ENCODE results near the gene FOSB. TPM values are rescaled to one million over a fixed set of nuclear protein-coding genes. Genes with fewer than 3 reads are reported as not detected.

The FOSB gene
- total RNA-seq, 1 experiment from 2014 or later, result 6.4 TPM

Small RNA genes lying within 50 kb of the gene (microRNA-seq; reads per million reads assigned to microRNA genes)
- gene MIR6088, result not detected

Other genes with a start within 250 kb of the FOSB start
- gene EXOC3L2, start 222.6 kb upstream of the FOSB start, total RNA-seq (2022), result not detected in 2 replicates
- 30.3 and 33.4 TPM in 2 replicates for gene MARK4, start 216.7 kb upstream of the FOSB start, total RNA-seq (2022)
- gene CKM, start 145.1 kb upstream of the FOSB start, total RNA-seq (2022), result not detected in 2 replicates
- gene KLC3, start 127.2 kb upstream of the FOSB start, total RNA-seq (2022), result 7.1 and 10.2 TPM in 2 replicates
- gene ERCC2, start 97.4 kb upstream of the FOSB start, total RNA-seq (2022), result 86.8 and 89.5 TPM in 2 replicates
- 65.8 and 68.6 TPM in 2 replicates for gene PPP1R13L, start 62.9 kb upstream of the FOSB start, total RNA-seq (2022)
- gene POLR1G, start 61.4 kb upstream of the FOSB start, total RNA-seq (2022), result 27.7 and 31.1 TPM in 2 replicates
- 43.5 and 51.0 TPM in 2 replicates for gene ERCC1, start 44.1 kb upstream of the FOSB start, total RNA-seq (2022)
- 13.8 and 18.1 TPM in 2 replicates for gene RTN2, start 29.1 kb downstream of the FOSB start, total RNA-seq (2022)
- 1.2 and 2.8 TPM in 2 replicates for gene PPM1N, start 30.4 kb downstream of the FOSB start, total RNA-seq (2022)
- gene VASP, start 39.5 kb downstream of the FOSB start, total RNA-seq (2022), result 72.4 and 83.1 TPM in 2 replicates
- 16.9 and 17.7 TPM in 2 replicates for gene OPA3, start 116.8 kb downstream of the FOSB start, total RNA-seq (2022)
- gene GPR4, start 134.2 kb downstream of the FOSB start, total RNA-seq (2022), result not detected in 2 replicates
- 33.9 and 38.8 TPM in 2 replicates for gene EML2, start 171.4 kb downstream of the FOSB start, total RNA-seq (2022)
- gene GIPR, start 200.2 kb downstream of the FOSB start, total RNA-seq (2022), result 2.6 and 4.6 TPM in 2 replicates
- 579 and 587 TPM in 2 replicates for gene SNRPD2, start 224.0 kb downstream of the FOSB start, total RNA-seq (2022)
- 16.9 and 20.2 TPM in 2 replicates for gene QPCTL, start 224.7 kb downstream of the FOSB start, total RNA-seq (2022)